OCI-LY1 (cell line): Measurements from ENCODE around the gene CBFA2T2.
"Not testable (repeated sequence)": the region's sequence is repeated elsewhere in the genome, so short reads cannot be mapped to it uniquely, and the experiment has no call there.

Experiments used
- H2AFZ ChIP-seq: fragments of 200-600 bp; sonication (generic), shearing (Covaris generic); 2 replicates; pipeline ENCODE4 v1.6.0; 2014; ENCODE audit warnings: antibody characterized with exemption, mild to moderate bottlenecking, low read length
- H3F3A ChIP-seq: fragments of 200-600 bp; sonication (generic), shearing (Covaris generic); 2 replicates; pipeline ENCODE4 v1.6.0; 2014; ENCODE audit warnings: mild to moderate bottlenecking, antibody characterized with exemption, low read length, moderate library complexity; ENCODE audit not compliant: insufficient read depth
- H3K27ac ChIP-seq: fragments of 200-600 bp; sonication (generic); 2 replicates; pipeline ENCODE4 v1.5.1; 2014; ENCODE audit warnings: low read length, mixed run types, mild to moderate bottlenecking, low read depth; ENCODE audit not compliant: poor library complexity, severe bottlenecking
- H3K27me3 ChIP-seq: fragments of 200-600 bp; sonication (generic); 2 replicates; pipeline ENCODE4 v1.6.0; 2014; ENCODE audit warnings: antibody characterized with exemption, mild to moderate bottlenecking, low read length, moderate library complexity; ENCODE audit not compliant: insufficient read depth
- H3K36me3 ChIP-seq: fragments of 200-600 bp; sonication (generic); 2 replicates; pipeline ENCODE4 v1.6.1; 2014; ENCODE audit warnings: mild to moderate bottlenecking, antibody characterized with exemption, low read length, moderate library complexity, mixed read lengths; ENCODE audit not compliant: insufficient read depth
- H3K4me1 ChIP-seq: fragments of 200-600 bp; sonication (generic); 2 replicates; pipeline ENCODE4 v1.5.1; 2014; ENCODE audit warnings: mild to moderate bottlenecking, low read length, moderate library complexity; ENCODE audit not compliant: insufficient read depth, severe bottlenecking
- H3K4me2 ChIP-seq: fragments of 200-600 bp; sonication (generic), shearing (Covaris generic); 2 replicates; pipeline ENCODE4 v1.6.1; 2014; ENCODE audit warnings: low read length
- H3K4me3 ChIP-seq: fragments of 200-600 bp; sonication (generic); 2 replicates; pipeline ENCODE4 v1.5.1; 2014; ENCODE audit warnings: low read length, low read depth, mild to moderate bottlenecking, mixed read lengths; ENCODE audit not compliant: poor library complexity, severe bottlenecking
- H3K79me2 ChIP-seq: fragments of 200-600 bp; shearing (Covaris generic); 2 replicates; pipeline ENCODE4 v1.6.1; 2016; ENCODE audit warnings: mixed run types, low read length, mixed read lengths; ENCODE audit not compliant: insufficient read depth
- H3K9ac ChIP-seq: fragments of 200-600 bp; sonication (generic), shearing (Covaris generic); 2 replicates; pipeline ENCODE4 v1.6.1; 2014; ENCODE audit warnings: mild to moderate bottlenecking, low read length, mixed read lengths
- H3K9me2 ChIP-seq: fragments of 200-600 bp; sonication (generic), shearing (Covaris generic); 2 replicates; pipeline ENCODE4 v1.6.1; 2014; ENCODE audit warnings: low read depth, mild to moderate bottlenecking, low read length, mixed read lengths
- H3K9me3 ChIP-seq: fragments of 200-600 bp; shearing (Covaris generic); 2 replicates; pipeline ENCODE4 v1.6.1; 2014; ENCODE audit warnings: low read length, mixed read lengths
- H4K20me1 ChIP-seq: fragments of 200-600 bp; sonication (generic), shearing (Covaris generic); 2 replicates; pipeline ENCODE4 v1.6.0; 2016; ENCODE audit warnings: mild to moderate bottlenecking, low read length; ENCODE audit not compliant: insufficient read depth
- EZH2 ChIP-seq: fragments of 200-600 bp; sonication (generic), shearing (Covaris generic); IDR thresholded peaks from 2 replicates; pipeline ENCODE4 v1.8.0; 2017; ENCODE audit warnings: borderline replicate concordance, mixed run types, mild to moderate bottlenecking, antibody characterized with exemption, low read length, moderate library complexity, mixed read lengths
- TF ChIP-seq, protein P1 (sequence below): fragments of 200-600 bp; sonication (generic), shearing (Covaris generic); IDR thresholded peaks from 2 replicates; pipeline ENCODE4 v1.5.1; 2017; ENCODE audit warnings: mild to moderate bottlenecking, antibody characterized with exemption, low read length, moderate library complexity, mixed read lengths

Gene CBFA2T2

DNA sequence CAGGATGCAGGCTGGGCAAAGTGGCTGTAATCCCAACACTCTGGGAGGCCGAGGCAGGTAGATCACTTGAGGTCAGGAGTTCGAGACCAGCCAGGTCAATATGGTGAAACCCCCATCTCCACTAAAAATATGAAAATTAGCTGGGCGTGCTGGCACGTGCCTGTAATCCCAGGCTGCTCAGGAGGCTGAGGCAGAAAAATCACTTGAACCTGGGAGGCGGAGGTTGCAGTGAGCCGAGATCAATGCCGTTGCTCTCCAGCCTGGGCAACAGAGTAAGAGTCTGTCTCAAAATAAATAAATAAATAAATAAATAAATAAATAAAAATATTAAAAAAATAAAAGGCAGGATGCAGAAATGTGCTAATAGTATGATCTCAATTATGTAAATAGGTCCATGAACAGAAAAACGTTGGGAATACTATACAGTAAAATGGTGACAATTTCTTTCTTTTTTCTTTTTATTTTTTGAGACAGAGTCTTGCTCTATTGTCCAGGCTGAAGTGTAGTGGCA lies 8.4 kb upstream of the CBFA2T2 start:
- Histone ChIP-seq H3K9me3 (no peaks in the 10 kb centered on the region), H3F3A (no peaks in the 10 kb centered on the region), H3K4me3 (no peak overlapping the region), H3K9me2 (no peaks in the 10 kb centered on the region), H2AFZ (no peak overlapping the region), H4K20me1 (no peaks in the 10 kb centered on the region), H3K79me2 (no peaks in the 10 kb centered on the region), H3K27me3 (no peaks in the 10 kb centered on the region), H3K9ac (no peak overlapping the region), H3K4me1 (no peaks in the 10 kb centered on the region), H3K4me2 (no peak overlapping the region), H3K36me3 (no peaks in the 10 kb centered on the region), H3K27ac (no peak overlapping the region)
- TF ChIP-seq, protein P1, sequence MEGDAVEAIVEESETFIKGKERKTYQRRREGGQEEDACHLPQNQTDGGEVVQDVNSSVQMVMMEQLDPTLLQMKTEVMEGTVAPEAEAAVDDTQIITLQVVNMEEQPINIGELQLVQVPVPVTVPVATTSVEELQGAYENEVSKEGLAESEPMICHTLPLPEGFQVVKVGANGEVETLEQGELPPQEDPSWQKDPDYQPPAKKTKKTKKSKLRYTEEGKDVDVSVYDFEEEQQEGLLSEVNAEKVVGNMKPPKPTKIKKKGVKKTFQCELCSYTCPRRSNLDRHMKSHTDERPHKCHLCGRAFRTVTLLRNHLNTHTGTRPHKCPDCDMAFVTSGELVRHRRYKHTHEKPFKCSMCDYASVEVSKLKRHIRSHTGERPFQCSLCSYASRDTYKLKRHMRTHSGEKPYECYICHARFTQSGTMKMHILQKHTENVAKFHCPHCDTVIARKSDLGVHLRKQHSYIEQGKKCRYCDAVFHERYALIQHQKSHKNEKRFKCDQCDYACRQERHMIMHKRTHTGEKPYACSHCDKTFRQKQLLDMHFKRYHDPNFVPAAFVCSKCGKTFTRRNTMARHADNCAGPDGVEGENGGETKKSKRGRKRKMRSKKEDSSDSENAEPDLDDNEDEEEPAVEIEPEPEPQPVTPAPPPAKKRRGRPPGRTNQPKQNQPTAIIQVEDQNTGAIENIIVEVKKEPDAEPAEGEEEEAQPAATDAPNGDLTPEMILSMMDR: no peak
- TF ChIP-seq EZH2: no peak

- Histone ChIP-seq H3K9ac (no peak overlapping the region), H3F3A (no peaks in the 10 kb centered on the region), H2AFZ (no peak overlapping the region), H3K9me3 (no peaks in the 10 kb centered on the region), H3K27ac (no peak overlapping the region), H3K4me3 (no peak overlapping the region), H3K9me2 (no peaks in the 10 kb centered on the region), H3K79me2 (no peaks in the 10 kb centered on the region), H3K27me3 (no peaks in the 10 kb centered on the region), H3K4me1 (no peaks in the 10 kb centered on the region), H3K4me2 (no peak overlapping the region), H4K20me1 (no peaks in the 10 kb centered on the region), H3K36me3 (no peaks in the 10 kb centered on the region)
- no peak for TF ChIP-seq EZH2
- TF ChIP-seq, protein P1: no peak
Observed at GRCh38 chr20:33482581-33482980, 7.3 kb upstream of the CBFA2T2 start.

- H3K36me3 ChIP-seq, H3K4me1 ChIP-seq: not testable (repeated sequence)
Observed at GRCh38 chr20:33483186-33483585, 6.7 kb upstream of the CBFA2T2 start.

GRCh38 chr20:33488201-33488600 lies 1.7 kb upstream of the CBFA2T2 start:
- no peaks in the 10 kb centered on the region for H3K9me3 ChIP-seq
- no peak overlapping the region for H3K4me2 ChIP-seq
- no peaks in the 10 kb centered on the region for H3K9me2 ChIP-seq
- H3K27ac ChIP-seq: no peak overlapping the region
- no peaks in the 10 kb centered on the region for H3K36me3 ChIP-seq
- H3K79me2 ChIP-seq: peaks cover 15% of the 10 kb centered on the region
- H4K20me1 ChIP-seq: no peaks in the 10 kb centered on the region
- no peaks in the 10 kb centered on the region for H3F3A ChIP-seq
- no peak overlapping the region for H2AFZ ChIP-seq
- no peak overlapping the region for H3K4me3 ChIP-seq
- H3K9ac ChIP-seq: no peak overlapping the region
- peaks cover 23% of the 10 kb centered on the region for H3K4me1 ChIP-seq
- TF ChIP-seq, protein P1: no peak
- H3K27me3 ChIP-seq: no peaks in the 10 kb centered on the region

More at GRCh38 chr20:33483186-33483585, 6.7 kb upstream of the CBFA2T2 start:
- not testable (repeated sequence) for H3K9me3 ChIP-seq, H3K27me3 ChIP-seq, H3K9ac ChIP-seq, H4K20me1 ChIP-seq, H3K9me2 ChIP-seq, H3K27ac ChIP-seq, H3F3A ChIP-seq, H2AFZ ChIP-seq, H3K79me2 ChIP-seq, H3K4me3 ChIP-seq, H3K4me2 ChIP-seq

DNA sequence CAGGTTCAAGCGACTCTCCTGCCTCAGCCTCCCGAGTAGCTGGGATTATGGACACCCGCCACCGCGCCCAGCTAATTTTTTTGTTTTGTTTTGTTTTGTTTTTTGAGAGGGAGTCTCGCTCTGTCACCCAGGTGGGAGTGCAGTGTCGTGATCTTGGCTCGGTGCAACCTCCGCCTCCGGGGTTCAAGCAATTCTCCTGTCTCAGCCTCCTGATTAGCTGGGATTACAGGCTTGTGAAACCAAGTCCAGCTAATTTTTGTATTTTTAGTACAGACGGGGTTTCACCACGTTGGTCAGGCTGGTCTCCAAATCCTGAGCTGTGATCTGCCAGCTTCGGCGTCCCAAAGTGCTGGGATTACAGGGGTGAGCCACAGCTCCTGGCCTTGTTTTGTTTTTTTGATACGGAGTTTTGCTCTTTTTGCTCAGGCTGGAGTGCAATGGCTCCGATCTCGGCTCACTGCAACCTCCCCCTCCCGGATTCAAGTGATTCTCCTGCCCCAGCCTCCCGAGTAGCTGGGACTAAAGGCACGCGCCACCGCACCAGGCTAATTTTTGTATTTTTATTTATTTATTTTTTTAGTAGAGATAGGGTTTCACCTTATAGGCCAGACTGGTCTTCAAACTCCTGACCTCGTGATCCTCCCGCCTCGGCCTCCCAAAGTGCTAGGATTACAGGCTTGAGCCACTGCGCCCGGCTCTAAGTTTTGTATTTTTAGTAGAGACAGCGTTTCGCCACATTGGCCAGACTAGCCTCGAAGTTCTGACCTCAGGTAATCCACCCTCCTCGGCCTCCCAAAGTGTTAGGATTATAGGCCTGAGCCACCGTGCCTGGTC lies 1.0 kb upstream of the CBFA2T2 start:
- H3K9me3 ChIP-seq, H3F3A ChIP-seq, H3K36me3 ChIP-seq, H4K20me1 ChIP-seq, H3K9me2 ChIP-seq, H3K27me3 ChIP-seq: not testable (repeated sequence)
- H3K4me1 ChIP-seq: peaks cover 23% of the 10 kb centered on the region
- H3K27ac ChIP-seq: peak overlapping the region; percentile 77
- peaks cover 19% of the 10 kb centered on the region for H3K79me2 ChIP-seq
- peak overlapping the region; percentile 100 for H3K4me2 ChIP-seq
- H3K9ac ChIP-seq: peak overlapping the region; percentile 96
- peak overlapping the region; percentile 89; the same call in 1 of the 2 replicates for H2AFZ ChIP-seq
- peak overlapping the region; percentile 86 for H3K4me3 ChIP-seq
